Activated naive CD4-positive, alpha-beta T cell treated with anti-CD3 and anti-CD28 coated beads, Interleukin-2, amount 10 ng/mL, durations not matched to agents 5 hours and 36 hours (primary cell): ENCODE measurements around the gene CHEK1. TPM values are rescaled to one million over a fixed set of nuclear protein-coding genes. Genes with fewer than 3 reads are reported as not detected.

Source experiments
- total RNA-seq, 2 experiments: library from RNA; stranded (reverse); gene quantifications; one replicate each; pipeline ENCODE4 v1.2.3, GENCODE V29; 2021

CHEK1 gene
- total RNA-seq: 10 to 100 TPM; 58.4 to 61.4 TPM

DNA sequence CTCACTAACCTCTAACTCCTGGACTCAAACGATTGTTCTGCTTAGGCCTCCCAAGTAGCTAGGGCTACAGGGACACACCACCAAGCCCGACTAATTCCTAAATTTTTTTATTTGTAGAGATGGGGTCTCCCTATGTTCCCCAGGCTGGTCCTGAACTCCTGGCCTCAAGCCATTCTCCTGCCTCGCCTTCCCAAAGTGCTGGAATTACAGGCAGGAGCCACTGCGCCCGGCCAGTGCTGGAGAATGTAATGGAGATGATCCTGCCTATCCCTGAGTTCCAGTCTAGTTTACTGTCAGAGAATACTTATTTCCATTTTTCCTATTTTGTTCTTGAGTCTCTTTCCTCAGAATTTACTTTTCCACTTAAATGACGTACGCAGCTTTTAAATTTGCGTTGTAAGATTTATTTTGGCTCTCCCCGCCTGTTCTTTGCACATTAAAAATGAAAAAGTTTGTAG, at the start of gene CHEK1:
Gene CHEK1, plus strand, starts transcription at position 408 of the 458 bp plus-strand sequence. CDS start 1,606 bp downstream, outside the sequence.

GRCh38 chr11:125592305-125593113, 32.5 kb upstream of the CHEK1 start, which contains the start of gene STT3A:
Gene STT3A (plus strand): TSS chr11:125592852. CDS start chr11:125595916, 3,064 bp downstream.

GRCh38 chr11:125680747-125681146, 55.8 kb downstream of the CHEK1 start, which contains the start of gene ACRV1:
Gene ACRV1 (minus strand): TSS chr11:125680847. CDS start chr11:125680780, 67 bp downstream.

Other genes starting within 250 kb of the CHEK1 start
- under 1 TPM; 0.26 to 0.50 TPM for gene FEZ1, start 128.9 kb upstream of the CHEK1 start, total RNA-seq
- gene EI24, start 55.7 kb upstream of the CHEK1 start, total RNA-seq: 10 to 100 TPM; 36.8 to 39.1 TPM
- 100 to 1,000 TPM; 121 to 123 TPM for gene STT3A, start 32.3 kb upstream of the CHEK1 start, total RNA-seq
- gene ACRV1, start 55.7 kb downstream of the CHEK1 start, total RNA-seq: not detected
- not detected for gene PATE1, start 121.1 kb downstream of the CHEK1 start, total RNA-seq
- gene PATE2, start 153.7 kb downstream of the CHEK1 start, total RNA-seq: not detected
- gene PATE3, start 163.0 kb downstream of the CHEK1 start, total RNA-seq: not detected
- not detected for gene PATE4, start 208.2 kb downstream of the CHEK1 start, total RNA-seq